GM12873 (cell line): Measurements from ENCODE around the gene C12orf57.

Experiments
- TF ChIP-seq, protein P1 (sequence below): IDR thresholded peaks from 2 replicates; pipeline ENCODE4 v1.5.1; 2012; ENCODE audit warnings: low read depth, mild to moderate bottlenecking, moderate library complexity, low read length, control low read depth; ENCODE audit not compliant: insufficient read depth; ENCODE audit errors: missing control alignments

C12orf57 gene, protein sequence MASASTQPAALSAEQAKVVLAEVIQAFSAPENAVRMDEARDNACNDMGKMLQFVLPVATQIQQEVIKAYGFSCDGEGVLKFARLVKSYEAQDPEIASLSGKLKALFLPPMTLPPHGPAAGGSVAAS

DNA sequence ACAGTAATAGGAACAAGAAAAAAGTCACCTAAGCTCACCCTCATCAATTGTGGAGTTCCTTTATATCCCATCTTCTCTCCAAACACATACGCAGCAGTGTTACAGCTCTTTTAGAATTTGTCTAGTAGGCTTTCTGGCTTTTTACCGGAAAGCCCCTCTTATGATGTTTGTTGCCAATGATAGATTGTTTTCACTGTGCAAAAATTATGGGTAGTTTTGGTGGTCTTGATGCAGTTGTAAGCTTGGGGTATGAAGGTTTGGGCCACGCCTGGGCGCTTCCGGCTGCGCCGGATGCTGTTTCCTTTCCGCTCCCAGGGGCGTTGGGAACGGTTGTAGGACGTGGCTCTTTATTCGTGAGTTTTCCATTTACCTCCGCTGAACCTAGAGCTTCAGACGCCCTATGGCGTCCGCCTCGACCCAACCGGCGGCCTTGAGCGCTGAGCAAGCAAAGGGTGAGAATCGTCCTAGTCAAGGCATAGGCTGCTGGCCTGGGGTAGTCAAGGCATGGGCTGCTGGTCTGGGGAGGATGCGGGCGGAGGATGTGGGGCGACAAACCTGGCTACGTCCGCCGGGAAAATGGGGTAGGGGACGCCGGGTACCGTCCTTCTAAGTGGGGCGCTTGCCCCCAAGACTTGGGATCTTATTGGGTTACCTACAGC, at the start of gene C12orf57, which contains the start of gene RNU7-1:
Gene C12orf57, plus strand, starts transcription at position 301 of the 659 bp plus-strand sequence. Its CDS starts 100 bp downstream, at position 401.
Gene RNU7-1, plus strand, starts transcription at position 95 of the 659 bp plus-strand sequence.
- TF ChIP-seq, protein P1, sequence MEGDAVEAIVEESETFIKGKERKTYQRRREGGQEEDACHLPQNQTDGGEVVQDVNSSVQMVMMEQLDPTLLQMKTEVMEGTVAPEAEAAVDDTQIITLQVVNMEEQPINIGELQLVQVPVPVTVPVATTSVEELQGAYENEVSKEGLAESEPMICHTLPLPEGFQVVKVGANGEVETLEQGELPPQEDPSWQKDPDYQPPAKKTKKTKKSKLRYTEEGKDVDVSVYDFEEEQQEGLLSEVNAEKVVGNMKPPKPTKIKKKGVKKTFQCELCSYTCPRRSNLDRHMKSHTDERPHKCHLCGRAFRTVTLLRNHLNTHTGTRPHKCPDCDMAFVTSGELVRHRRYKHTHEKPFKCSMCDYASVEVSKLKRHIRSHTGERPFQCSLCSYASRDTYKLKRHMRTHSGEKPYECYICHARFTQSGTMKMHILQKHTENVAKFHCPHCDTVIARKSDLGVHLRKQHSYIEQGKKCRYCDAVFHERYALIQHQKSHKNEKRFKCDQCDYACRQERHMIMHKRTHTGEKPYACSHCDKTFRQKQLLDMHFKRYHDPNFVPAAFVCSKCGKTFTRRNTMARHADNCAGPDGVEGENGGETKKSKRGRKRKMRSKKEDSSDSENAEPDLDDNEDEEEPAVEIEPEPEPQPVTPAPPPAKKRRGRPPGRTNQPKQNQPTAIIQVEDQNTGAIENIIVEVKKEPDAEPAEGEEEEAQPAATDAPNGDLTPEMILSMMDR = peak; percentile 5

GRCh38 chr12:6894321-6894720, 49.5 kb upstream of the C12orf57 start:
- TF ChIP-seq, protein P1 = no peak

DNA sequence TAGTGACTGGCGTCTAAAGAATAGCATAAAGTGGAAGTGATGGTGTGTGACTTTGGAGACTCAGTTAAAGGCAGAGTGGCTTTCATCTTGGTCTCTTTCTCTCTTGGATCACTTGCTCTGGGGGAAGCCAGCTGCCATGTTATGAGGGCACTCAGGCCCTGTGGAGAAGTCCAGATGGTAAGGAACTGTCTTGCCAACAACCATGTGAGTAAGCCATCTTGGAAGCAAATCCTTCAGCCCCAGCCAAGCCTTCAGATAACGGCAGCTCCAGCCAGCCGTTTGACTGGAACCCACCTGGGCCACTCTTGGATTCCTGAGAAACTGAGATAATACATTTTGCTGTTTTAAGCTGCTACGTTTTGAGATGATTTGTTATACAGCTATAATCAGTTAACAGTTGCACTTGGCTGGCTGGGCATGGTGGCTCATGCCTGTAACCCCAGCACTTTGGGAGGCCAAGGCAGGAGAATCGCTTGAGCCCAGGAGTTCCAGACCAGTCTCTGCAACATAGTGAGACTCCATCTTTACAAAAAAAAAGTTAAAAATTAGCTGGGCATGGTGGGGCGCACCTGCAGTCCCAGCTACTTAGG, 46.9 kb upstream of the C12orf57 start:
- TF ChIP-seq, protein P1 = no peak

GRCh38 chr12:6899427-6899826, 44.4 kb upstream of the C12orf57 start:
- TF ChIP-seq, protein P1 = no peak

GRCh38 chr12:6899837-6900519, 43.8 kb upstream of the C12orf57 start:
- TF ChIP-seq, protein P1 = no peak

GRCh38 chr12:6902448-6902847, 41.4 kb upstream of the C12orf57 start:
- TF ChIP-seq, protein P1 = no peak

DNA sequence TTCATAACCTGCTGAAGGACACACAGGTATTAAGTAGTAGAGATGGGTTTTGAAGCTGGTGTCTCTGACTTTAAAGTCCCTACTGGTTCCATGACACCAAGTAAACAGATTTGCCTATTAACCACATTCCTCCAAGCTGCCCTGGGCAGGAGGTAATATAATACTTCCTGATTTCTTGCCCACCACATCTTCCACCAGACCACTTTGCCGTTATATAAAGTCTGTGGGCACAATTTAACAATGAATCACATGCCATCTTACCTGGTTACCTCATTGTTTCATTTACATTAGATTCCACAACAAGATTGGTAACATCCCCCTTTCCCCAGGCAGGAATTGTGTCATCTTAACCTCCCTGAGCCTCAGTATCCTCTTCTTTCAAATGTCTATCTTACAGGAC, 40.1 kb upstream of the C12orf57 start:
- TF ChIP-seq, protein P1 = no peak
